CD8-positive, alpha-beta memory T cell (primary cell): ENCODE measurements around the gene CRYBG3. TPM values are rescaled to one million over a fixed set of nuclear protein-coding genes. Genes with fewer than 3 reads are reported as not detected.

Source experiments
- CTCF ChIA-PET: fragments of 350-600 bp; sonication (Branson Sonifier 250); formaldehyde crosslinking; loops from one replicate; lab custom pipeline; 2021; ENCODE audit warnings: antibody characterized with exemption; lab: Charles Lee
- POLR2A ChIA-PET: fragments of 350-600 bp; sonication (Branson Sonifier 250); formaldehyde crosslinking; loops from one replicate; lab custom pipeline; 2021; ENCODE audit warnings: antibody characterized with exemption; lab: Charles Lee
- DNase-seq, 5 donors: peaks; one replicate each; pipeline versions ENCODE4 v3.0.0 to v3.0.0-alpha.2; 2020 to 2022; ENCODE audit warnings: mixed read lengths in 1 of 5
- H3K27ac ChIP-seq: one replicate; pipeline ENCODE4 v1.7.0; 2013; ENCODE audit warnings: low read depth, mild to moderate bottlenecking, low read length, moderate library complexity
- H3K27me3 ChIP-seq: 2 replicates; pipeline ENCODE4 v1.7.0; 2013; ENCODE audit warnings: low read length, mild to moderate bottlenecking; ENCODE audit not compliant: insufficient read depth, poor library complexity, severe bottlenecking
- H3K36me3 ChIP-seq: 2 replicates; pipeline ENCODE4 v1.7.0; 2013; ENCODE audit warnings: mild to moderate bottlenecking, low read length, moderate library complexity; ENCODE audit not compliant: insufficient read depth
- H3K4me1 ChIP-seq: 2 replicates; pipeline ENCODE4 v1.7.0; 2013; ENCODE audit warnings: mild to moderate bottlenecking, low read length, moderate library complexity; ENCODE audit not compliant: insufficient read depth
- H3K4me3 ChIP-seq: 2 replicates; pipeline ENCODE4 v1.7.0; 2013; ENCODE audit warnings: mild to moderate bottlenecking, low read length
- H3K9me3 ChIP-seq: 2 replicates; pipeline ENCODE4 v1.7.0; 2013; ENCODE audit warnings: mild to moderate bottlenecking, low read length
- H3K27ac Mint-ChIP-seq, 8 donors: one replicate each; pipeline ENCODE4 v1.8.0; 2020 to 2021; ENCODE audit warnings: mixed read lengths in 8 of 8, mild to moderate bottlenecking in 6 of 8, inconsistent platforms in 3 of 8, moderate library complexity in 3 of 8
- H3K27me3 Mint-ChIP-seq, 2 donors: one replicate each; pipeline ENCODE4 v1.8.0; 2020 to 2021; ENCODE audit warnings: mixed read lengths in 2 of 2, mild to moderate bottlenecking in 1 of 2, moderate library complexity in 1 of 2
- H3K36me3 Mint-ChIP-seq, 3 donors: one replicate each; pipeline ENCODE4 v1.8.0; 2020 to 2021; ENCODE audit warnings: mixed read lengths in 3 of 3, inconsistent platforms in 1 of 3, mild to moderate bottlenecking in 1 of 3
- H3K4me1 Mint-ChIP-seq, 3 donors: one replicate each; pipeline ENCODE4 v1.8.0; 2020 to 2021; ENCODE audit warnings: mixed read lengths in 3 of 3, inconsistent platforms in 1 of 3, mild to moderate bottlenecking in 1 of 3
- H3K4me3 Mint-ChIP-seq, 7 donors: one replicate each; pipeline ENCODE4 v1.8.0; 2020 to 2021; ENCODE audit warnings: mixed read lengths in 7 of 7, mild to moderate bottlenecking in 6 of 7, moderate library complexity in 4 of 7, inconsistent platforms in 2 of 7
- H3K9me3 Mint-ChIP-seq, 5 donors: one replicate each; pipeline ENCODE4 v1.8.0; 2020 to 2022; ENCODE audit warnings: mixed read lengths in 5 of 5, mild to moderate bottlenecking in 3 of 5, moderate library complexity in 2 of 5, inconsistent platforms in 1 of 5
- polyA plus RNA-seq: library from polyadenylated mRNA; unstranded; fragments of 300-500 nt; fragmentation: Illumina TruSeq; gene quantifications from one replicate; pipeline ENCODE4 v1.2.3, GENCODE V29; 2021
- total RNA-seq, 2 experiments: library from RNA; stranded (reverse); gene quantifications; one replicate each; pipeline ENCODE4 v1.2.3, GENCODE V29; 2021

Gene CRYBG3
- total and polyA plus RNA-seq, 3 experiments from 2014 or later, result 1.5 to 5.5 (median 4.5) TPM

DNA sequence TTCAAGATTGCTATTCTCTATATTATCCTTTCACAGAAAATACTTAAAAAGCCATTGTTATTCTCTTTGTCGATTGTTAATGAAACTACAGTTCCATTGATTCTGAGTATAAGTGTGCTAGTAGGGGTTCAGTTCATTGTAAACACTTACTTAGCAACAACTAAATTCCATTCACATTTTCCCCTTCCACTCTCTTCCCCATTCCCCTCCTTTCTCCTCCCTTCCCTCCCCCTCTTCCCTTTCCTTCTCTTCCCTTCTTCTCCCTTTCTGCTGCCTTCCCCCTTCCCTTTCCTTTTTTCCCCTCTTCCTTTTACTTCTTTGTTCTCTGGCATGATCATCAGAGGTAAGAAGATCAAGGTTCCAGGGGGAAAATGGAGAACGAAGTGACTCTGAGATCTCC is 171.7 kb downstream of the CRYBG3 start:
- ChIA-PET POLR2A (no interaction called here), CTCF (interaction anchor here (1.1 kb wide), 1 partner anchor 18 kb away, joined by 3 read pairs; no protein-coding TSS in a partner anchor)
- Mint-ChIP-seq H3K4me1 (peaks cover 14 to 19% (median 17%) of the 10 kb centered on the region in 3 donors), H3K36me3 (no peaks in the 10 kb centered on the region), H3K27me3 (peaks cover 1 to 14% of the 10 kb centered on the region in 2 donors), H3K9me3 (no peaks in the 10 kb centered on the region), H3K27ac (no peak overlapping the region), H3K4me3 (no peak overlapping the region)
- H3K4me3 ChIP-seq, result no peak overlapping the region
- peaks cover 18% of the 10 kb centered on the region for H3K4me1 ChIP-seq
- DNase-seq, result no peak
- H3K27ac ChIP-seq, result no peak overlapping the region
- no peaks in the 10 kb centered on the region for H3K9me3 ChIP-seq
- no peaks in the 10 kb centered on the region for H3K27me3 ChIP-seq
- H3K36me3 ChIP-seq, result no peaks in the 10 kb centered on the region

DNA sequence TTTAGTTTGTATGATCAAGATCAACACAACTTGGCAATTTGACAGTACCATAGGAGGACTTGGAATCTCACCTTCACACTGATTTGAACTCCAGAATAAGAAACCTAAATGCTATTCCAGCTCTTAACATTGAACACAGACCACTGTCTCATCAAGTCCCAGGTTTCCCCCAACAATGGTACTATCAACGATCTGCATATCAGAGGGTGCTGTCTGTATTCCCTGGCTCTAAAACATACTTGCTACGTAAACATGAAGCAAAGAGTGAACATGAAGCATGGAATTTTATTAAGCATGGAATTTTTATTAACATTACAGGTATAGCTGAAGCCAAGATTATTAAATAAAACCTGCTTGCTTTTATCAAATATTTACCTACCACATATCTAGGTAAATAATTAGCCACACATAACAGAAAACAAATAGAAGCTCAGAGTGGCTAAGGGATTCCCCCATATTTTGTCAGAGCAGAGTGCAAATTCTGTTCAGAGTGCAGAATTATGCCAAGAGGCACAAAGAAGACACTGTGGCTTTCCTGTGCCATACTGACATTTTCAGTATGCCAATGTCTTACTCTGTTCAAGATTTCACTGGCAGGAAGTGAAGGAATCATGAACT is 172.6 kb downstream of the CRYBG3 start:
- Mint-ChIP-seq H3K27me3 (peaks cover 3 to 14% of the 10 kb centered on the region in 2 donors), H3K27ac (no peak overlapping the region), H3K9me3 (no peaks in the 10 kb centered on the region), H3K4me1 (peaks cover 14 to 19% (median 17%) of the 10 kb centered on the region in 3 donors), H3K36me3 (no peaks in the 10 kb centered on the region), H3K4me3 (no peak overlapping the region)
- ChIA-PET CTCF (interaction anchor here (1.2 kb wide), 1 partner anchor 10 kb away, joined by 4 read pairs; no protein-coding TSS in a partner anchor), POLR2A (no interaction called here)
- no peak for DNase-seq
- H3K27ac ChIP-seq, result no peak overlapping the region
- peaks cover 18% of the 10 kb centered on the region for H3K4me1 ChIP-seq
- H3K9me3 ChIP-seq, result no peaks in the 10 kb centered on the region
- H3K4me3 ChIP-seq, result no peak overlapping the region
- no peaks in the 10 kb centered on the region for H3K36me3 ChIP-seq
- H3K27me3 ChIP-seq, result no peaks in the 10 kb centered on the region

Other genes with a start within 250 kb of the CRYBG3 start
- gene ARL6, start 57.3 kb upstream of the CRYBG3 start, total RNA-seq, result 10 to 100 TPM in 1 of 2 experiments, 1 to 10 TPM in 1; 9.8 to 10.2 TPM
- gene ARL6, start 57.3 kb upstream of the CRYBG3 start, polyA plus RNA-seq, result 3.5 TPM
- 10 to 100 TPM; 57.6 to 58.3 TPM for gene RIOX2, start 150.4 kb downstream of the CRYBG3 start, total RNA-seq
- 28.8 TPM for gene RIOX2, start 150.4 kb downstream of the CRYBG3 start, polyA plus RNA-seq
- not detected for gene GABRR3, start 213.3 kb downstream of the CRYBG3 start, total RNA-seq
- not detected for gene GABRR3, start 213.3 kb downstream of the CRYBG3 start, polyA plus RNA-seq